HG03196 (cell line): ENCODE results near the gene PAX2.
"Not testable (repeated sequence)": the region's sequence is repeated elsewhere in the genome, so short reads cannot be mapped to it uniquely, and the experiment has no call there.

ENCODE experiments used
- ATAC-seq: cut with Tn5 transposase; IDR thresholded peaks from one replicate; pipeline ENCODE4 v1.9.1; 2021; ENCODE audit not compliant: unreplicated experiment

Gene PAX2

GRCh38 chr10:100744987-100745881 lies at the start of gene PAX2:
Gene PAX2 (plus strand): TSS chr10:100745582. CDS start chr10:100746261, 679 bp downstream.
- no peak for ATAC-seq

GRCh38 chr10:100696477-100696901 lies 48.9 kb upstream of the PAX2 start:
- ATAC-seq, result no peak

DNA sequence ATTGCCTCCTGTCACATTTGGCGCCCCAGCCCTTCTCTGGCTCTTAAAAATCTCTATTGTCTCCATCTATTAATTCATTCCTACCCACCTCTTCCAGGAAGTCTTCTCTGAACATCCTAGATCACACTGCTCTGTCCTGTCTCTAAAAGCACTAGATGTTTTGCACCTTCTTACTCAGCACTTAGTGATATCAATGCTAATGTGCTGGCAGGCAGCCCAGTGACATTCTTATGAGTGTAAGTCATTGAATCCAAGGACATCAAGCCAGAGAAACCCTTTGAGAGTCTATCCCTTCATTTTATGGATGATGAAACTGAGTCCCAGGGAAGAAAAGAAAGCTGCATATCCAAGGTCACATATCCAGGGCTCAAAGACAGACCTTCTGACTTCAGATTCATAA lies 48.3 kb upstream of the PAX2 start:
- no peak for ATAC-seq

- no peak for ATAC-seq
Observed at GRCh38 chr10:100697631-100698030, 47.8 kb upstream of the PAX2 start.

- not testable (repeated sequence) for ATAC-seq
Observed at GRCh38 chr10:100701704-100702103, 43.7 kb upstream of the PAX2 start.

GRCh38 chr10:100705139-100705538 lies 40.2 kb upstream of the PAX2 start:
- ATAC-seq, result no peak

DNA sequence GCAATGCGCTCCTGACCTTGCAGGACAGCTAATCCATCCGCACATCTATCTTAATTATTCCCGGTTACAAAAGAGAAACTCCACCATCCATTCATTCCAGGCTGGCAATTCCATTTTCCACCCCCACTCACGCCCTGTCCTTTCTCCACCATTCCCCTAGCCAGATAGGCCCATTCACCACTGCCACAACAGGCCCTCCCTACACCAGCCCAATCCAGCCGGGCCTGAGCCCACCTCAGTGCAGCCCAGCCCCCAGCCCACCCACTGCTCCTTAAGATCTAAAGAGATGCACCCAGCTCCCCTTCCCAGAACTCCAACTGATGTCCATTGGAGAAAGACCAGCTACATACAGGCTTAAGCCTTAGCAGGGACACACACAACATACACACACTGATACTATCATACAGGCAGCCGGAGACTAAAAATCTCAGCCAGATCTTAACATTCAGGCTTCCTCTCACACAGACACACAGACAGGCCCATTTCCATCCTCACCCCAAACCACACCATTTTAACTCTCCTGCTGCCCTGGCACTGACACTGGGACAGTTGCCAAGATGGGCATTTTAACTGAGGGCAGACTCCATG lies 38.0 kb upstream of the PAX2 start:
- ATAC-seq, result no peak

DNA sequence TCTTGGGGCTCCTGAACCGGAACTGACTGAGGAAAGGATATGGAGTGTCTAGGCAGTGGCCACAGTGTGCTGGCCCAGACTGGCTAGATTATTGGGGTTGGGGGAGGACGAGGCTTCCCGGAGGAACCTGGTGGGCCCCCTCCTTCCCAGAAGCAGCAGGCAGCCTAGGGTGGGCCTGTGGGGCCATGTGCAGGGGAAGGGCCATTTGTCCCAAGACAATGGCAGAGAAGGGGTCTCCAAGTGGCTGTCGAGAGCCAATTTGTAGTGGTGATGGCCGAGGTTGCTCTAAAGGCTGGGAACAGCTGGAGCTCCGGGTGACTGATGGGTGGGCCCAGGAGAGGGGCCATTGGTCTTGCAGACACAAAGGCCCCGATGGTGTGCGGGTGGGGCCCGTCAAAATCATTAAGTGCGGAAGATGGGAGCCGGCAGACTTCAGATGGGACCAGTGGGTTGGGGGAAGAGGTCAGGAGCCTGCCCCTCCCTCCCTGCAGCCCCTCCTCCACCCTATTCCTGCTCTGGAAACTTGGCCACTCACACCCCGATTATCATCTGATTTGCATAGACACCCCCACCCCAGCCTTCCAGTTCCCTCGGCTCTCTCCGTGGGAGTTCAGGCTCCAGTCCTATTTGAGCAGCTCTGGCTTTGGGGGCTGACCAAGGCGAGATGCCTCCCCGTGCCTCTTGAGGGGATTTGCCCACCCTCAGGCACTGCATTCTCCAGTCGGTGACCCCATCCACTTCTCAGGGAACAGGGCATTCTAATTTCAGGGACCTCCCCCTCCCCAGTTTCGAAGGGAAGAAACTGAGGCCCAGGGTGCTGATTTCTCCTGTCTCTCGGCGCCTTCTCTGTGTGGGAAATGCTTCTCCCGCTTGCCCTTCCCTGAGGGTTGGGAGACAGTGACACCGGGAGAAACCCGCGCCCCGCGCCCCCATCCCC lies 36.0 kb upstream of the PAX2 start:
- ATAC-seq, result no peak

GRCh38 chr10:100710151-100710871 lies 35.1 kb upstream of the PAX2 start:
- ATAC-seq, result no peak

GRCh38 chr10:100713049-100713858 lies 32.1 kb upstream of the PAX2 start:
- no peak for ATAC-seq

DNA sequence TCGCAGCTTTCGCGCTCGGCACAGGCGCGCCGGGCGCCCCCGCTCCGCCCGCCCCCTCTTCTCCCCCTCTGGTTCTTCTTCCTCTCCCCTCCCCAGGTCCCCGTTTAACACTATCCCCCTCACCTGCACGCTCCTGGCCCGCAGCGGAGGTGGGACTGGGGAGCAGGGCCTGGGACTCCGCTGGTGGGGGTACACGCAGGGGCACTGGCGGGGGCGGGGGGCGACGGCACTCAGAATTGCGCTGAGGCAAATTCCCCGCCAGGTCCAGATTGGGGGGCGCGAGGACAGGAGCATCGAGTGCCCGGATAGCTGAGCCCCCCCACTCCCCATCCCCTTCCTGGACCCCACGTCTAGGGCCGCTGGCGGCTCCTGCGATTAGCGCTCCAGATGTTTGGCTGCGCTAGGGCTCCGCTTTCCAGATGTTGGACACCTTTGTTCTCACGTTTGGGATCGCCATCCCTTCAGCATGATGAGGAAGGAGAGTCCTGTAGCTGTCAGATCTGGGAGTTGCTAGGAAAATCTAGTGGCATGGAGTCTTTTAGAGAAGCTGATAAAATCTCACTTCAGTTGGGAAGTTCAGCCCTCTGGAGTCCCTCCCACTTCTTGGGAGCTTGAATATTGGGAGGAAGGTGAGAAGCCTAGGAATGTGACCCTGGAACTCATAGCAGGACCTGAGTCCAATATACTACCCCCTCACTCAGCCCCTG lies 31.4 kb upstream of the PAX2 start:
- no peak for ATAC-seq

GRCh38 chr10:100714566-100714950 lies 30.8 kb upstream of the PAX2 start:
- ATAC-seq, result no peak

DNA sequence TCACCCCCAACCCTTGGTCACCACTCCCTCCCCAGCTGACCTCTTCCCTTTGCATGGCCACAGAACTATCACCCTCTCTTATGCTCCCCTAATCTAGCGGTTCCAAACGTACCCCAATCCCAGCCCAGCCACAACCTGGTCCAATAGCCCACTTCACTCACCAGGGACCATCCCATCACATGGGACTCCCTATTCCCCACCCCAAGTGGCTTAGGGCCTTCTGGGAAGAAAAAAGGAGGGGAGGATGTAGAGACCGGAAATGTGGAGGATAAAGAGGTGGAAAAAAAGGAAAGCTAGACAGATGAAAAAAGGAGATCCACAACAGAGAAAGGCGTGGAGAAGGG lies 30.3 kb upstream of the PAX2 start:
- no peak for ATAC-seq

DNA sequence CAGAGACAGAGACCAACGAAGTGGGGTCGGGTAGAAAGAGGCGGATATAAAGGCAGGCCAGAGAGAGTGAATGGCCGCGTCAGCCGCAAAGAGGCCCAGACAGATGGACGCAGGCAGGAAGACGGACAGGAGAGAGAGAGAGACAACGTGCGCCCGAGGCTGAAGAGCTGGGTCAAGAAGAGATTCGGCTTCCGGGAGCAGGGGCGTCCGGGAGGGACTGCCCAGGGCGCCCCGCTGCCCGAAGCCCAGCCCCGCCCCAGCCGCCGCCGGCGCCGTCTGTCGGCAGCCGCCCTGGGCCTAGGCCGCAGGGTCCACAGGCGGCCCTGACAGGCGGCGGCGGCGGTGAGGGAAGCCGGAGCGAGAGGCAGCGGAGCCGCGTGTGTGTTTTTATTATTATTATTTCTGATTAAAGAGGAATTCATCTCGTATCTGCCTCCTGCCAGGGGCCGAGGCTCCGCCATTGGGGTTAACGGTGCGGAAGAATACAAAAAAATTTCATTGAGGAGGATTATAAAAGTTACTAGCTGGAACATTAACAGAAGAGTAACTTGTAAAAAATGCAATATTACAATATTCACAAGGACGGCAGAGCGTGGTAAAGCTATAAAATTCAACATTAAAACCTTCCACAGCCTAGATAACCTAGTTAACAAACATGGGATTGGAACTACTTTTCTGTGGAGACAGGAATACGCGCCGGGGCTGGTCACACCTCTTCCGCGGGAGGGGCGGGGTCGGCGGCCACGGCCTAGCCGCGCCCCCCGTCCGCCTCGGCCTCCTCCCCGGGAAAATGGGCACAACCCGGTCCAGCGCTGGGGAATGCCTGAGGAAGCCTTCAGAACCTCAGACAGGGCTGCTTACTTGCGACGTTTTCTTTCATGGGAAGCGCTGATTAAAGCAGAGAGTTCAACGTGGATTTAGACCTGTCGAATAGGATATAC lies 29.7 kb upstream of the PAX2 start:
- no peak for ATAC-seq

DNA sequence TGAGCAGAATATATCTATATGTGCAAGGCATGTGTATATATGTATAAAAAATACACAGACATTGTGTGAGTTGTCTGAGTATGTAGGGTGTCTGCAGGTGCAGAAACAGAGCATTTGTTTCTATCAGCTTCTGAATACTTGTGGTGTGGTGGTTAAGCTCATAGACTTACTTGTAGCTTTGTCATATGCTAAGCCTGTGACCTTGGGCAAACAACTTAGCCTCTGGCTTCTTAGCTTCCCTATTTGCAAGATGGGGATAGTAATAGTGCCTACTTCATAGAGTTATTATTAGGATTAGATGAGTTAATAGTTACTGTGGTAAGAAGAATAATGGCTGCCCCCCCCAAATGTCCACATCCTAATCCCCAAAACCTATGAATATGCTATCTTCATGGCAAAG lies 28.2 kb upstream of the PAX2 start:
- no peak for ATAC-seq

DNA sequence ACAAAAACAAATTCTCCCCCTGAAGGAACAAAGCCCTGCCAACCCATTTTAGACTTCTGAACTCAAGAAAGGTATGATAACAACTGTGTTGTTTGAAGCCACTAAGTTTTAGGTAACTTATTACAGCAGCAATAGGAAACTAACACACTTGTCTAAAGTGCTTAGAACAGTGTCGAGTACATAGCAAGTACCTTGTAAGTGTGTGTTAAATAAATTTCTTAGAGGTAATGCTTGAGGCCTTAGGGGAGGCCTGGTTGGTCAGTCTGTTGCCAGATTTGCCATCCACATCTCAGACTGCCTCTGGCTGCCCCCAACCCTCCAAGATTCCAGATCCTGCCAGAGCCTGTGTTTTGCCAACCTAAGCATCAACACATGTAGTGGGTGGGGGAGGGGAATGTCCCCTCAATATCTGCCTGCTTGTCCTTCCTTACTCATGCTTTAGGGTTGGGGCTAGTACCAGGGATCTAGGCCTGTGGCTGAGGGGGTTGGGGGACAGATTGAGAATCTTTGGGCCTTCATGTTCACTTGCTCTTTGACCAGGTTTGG lies 27.1 kb upstream of the PAX2 start:
- ATAC-seq, result no peak

- ATAC-seq, result no peak
Observed at GRCh38 chr10:100723180-100723579, 22.2 kb upstream of the PAX2 start.
